HG03025 (cell line): ENCODE data around the gene SLFN13.
"Not testable (repeated sequence)": the region's sequence is repeated elsewhere in the genome, so short reads cannot be mapped to it uniquely, and the experiment has no call there.

Experiments
- ATAC-seq: cut with Tn5 transposase; IDR thresholded peaks from one replicate; pipeline ENCODE4 v1.9.1; 2021; ENCODE audit warnings: mild to moderate bottlenecking, moderate library complexity; ENCODE audit not compliant: unreplicated experiment, low FRiP score

The SLFN13 gene, protein sequence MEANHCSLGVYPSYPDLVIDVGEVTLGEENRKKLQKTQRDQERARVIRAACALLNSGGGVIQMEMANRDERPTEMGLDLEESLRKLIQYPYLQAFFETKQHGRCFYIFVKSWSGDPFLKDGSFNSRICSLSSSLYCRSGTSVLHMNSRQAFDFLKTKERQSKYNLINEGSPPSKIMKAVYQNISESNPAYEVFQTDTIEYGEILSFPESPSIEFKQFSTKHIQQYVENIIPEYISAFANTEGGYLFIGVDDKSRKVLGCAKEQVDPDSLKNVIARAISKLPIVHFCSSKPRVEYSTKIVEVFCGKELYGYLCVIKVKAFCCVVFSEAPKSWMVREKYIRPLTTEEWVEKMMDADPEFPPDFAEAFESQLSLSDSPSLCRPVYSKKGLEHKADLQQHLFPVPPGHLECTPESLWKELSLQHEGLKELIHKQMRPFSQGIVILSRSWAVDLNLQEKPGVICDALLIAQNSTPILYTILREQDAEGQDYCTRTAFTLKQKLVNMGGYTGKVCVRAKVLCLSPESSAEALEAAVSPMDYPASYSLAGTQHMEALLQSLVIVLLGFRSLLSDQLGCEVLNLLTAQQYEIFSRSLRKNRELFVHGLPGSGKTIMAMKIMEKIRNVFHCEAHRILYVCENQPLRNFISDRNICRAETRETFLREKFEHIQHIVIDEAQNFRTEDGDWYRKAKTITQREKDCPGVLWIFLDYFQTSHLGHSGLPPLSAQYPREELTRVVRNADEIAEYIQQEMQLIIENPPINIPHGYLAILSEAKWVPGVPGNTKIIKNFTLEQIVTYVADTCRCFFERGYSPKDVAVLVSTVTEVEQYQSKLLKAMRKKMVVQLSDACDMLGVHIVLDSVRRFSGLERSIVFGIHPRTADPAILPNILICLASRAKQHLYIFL

DNA sequence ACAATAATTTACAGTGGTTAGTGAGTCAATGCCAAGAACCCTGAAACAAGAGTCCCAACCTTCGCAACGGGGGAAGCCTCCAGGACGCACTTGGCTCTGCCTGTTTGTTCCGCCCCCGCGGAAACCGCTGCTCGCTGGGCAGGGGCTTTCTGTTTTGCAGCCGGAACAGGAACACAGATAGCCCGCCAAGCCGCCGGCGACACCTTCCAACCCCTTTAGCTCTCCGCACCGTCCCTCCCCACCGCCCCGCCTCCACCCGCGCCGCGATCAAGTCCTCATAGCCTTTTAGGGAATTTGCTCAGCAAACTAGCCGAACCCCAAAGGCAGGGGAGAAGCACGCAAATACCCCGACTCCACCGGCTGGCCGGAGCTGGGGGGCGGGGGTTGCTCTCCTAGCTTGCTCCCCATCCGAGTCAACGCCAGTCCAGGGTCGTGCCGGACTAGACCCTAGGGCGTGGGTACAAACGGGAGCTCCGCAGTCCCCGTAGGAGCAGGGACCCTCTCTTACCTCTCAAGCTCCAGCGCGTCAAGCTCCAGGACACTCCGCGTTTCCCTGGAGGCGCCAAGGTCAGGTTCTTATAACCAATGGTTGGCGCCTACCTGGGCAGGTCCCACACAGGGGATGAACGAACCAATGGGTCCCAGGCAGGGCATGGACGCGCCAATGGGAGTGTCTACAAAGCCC, at the start of gene SLFN13:
Gene SLFN13, minus strand, starts transcription at position 553 of the 685 bp plus-strand sequence. CDS start 3,086 bp downstream, outside the sequence.
- ATAC-seq = peak; percentile 65

DNA sequence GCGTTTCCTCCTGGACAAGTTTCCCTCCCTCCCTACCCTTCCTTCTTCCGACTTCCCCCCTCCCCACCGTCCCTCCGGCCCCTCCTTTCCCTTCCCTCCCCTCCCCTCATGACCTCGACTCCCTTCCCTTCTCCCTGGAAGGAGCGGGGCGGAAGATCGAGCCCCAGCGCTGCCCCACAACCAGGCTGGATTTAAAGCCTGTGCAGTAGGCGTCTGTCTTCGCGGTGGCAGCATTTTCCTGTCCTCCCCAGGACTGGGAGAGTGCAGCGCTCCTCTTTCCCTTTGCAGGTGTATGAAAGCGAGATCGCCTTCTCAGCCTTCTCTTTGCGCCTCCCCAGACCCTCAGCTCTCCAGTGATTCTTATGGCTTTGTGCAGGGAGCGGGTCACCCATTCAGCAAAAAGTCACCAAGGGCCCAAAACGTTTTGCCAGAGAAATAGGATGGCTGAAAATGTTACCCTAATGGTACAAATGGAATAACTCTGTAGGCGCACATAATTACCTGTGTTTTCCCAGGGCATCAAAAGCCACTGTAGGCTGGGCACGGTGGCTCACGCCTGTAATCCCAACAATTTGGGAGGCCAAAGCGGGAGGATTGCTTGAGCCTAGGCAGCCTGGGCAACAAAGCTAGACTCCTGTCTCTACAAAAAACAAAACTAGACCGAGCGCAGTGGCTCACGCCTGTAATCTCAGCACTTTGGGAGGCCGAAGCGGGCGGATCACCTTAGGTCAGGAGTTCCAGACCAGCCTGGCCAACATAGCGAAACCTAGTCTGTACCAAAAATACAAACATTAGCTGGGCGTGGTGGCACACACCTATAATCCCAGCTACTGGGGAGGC, 48.1 kb upstream of the SLFN13 start:
- no peak for ATAC-seq

DNA sequence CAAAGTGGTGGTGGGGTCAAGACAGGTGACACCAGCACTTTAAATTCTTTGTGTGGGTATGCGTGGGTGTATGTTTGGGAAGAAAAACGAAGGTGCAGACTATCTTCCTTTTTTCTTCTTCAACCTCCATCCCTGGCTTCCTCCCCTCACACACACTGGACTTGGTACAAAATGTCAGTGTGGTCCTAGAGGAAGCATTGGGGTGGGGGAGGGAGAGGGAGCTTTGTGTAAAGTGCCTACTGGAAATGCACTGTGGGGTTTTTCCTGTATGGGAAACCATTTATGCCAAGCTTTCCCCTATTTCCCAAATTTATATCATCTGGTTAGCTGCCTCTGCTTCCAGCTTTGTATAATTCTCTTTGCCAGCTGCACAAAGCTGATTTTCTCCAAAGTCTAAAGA, 44.5 kb upstream of the SLFN13 start:
- no peak for ATAC-seq

DNA sequence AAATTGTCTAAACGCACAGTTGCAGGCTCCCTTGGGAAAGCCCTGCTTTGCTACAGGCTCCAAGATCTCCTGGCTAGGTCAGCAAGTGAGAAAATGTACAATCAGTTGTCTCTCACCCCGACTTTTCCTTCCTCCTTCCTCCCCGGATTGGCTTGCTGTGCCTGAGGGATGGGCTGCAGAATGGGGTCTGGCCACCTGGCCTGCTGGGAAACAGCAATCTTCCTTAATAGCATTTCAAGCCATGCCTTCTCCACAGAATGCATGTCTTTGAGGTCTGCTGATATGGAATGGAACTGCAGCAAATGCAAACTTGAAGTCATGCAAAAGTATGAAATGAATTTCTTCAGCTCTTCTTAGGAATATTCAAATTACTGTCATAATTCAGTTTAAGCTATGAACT, 42.9 kb upstream of the SLFN13 start:
- no peak for ATAC-seq

DNA sequence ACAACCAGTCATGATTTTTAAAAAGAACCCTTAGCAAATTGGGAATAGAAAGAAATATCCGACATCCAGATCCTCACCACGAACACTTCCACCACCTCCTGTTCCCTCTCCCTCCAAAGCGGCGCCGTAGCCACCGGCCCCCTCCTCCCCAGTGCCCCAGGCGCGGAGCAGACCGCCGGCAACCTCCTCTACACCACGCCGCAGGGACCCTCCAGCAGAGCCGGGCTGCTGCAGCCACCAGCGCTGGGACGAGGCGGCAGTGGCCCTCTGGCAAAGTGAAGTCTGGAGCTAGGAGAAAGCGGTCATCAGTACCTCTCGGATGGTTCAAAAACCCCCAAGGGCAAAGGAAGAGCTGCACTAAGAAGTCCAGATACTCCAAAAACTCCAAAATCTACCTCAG, 41.4 kb upstream of the SLFN13 start:
- ATAC-seq = no peak

- no peak for ATAC-seq
These were observed 40.4 kb upstream of the SLFN13 start for GRCh38 chr17:35488991-35489390.

GRCh38 chr17:35486920-35487732, 38.6 kb upstream of the SLFN13 start:
- ATAC-seq = peak; percentile 55

- no peak for ATAC-seq
These were observed 30.7 kb upstream of the SLFN13 start for GRCh38 chr17:35479271-35479670.

- no peak for ATAC-seq
These were observed 28.7 kb upstream of the SLFN13 start for GRCh38 chr17:35477248-35477647.

GRCh38 chr17:35476283-35476820, 27.8 kb upstream of the SLFN13 start:
- no peak for ATAC-seq

GRCh38 chr17:35468475-35468874, 19.9 kb upstream of the SLFN13 start:
- no peak for ATAC-seq

- ATAC-seq = no peak
These were observed 19.3 kb upstream of the SLFN13 start for GRCh38 chr17:35467824-35468223.

DNA sequence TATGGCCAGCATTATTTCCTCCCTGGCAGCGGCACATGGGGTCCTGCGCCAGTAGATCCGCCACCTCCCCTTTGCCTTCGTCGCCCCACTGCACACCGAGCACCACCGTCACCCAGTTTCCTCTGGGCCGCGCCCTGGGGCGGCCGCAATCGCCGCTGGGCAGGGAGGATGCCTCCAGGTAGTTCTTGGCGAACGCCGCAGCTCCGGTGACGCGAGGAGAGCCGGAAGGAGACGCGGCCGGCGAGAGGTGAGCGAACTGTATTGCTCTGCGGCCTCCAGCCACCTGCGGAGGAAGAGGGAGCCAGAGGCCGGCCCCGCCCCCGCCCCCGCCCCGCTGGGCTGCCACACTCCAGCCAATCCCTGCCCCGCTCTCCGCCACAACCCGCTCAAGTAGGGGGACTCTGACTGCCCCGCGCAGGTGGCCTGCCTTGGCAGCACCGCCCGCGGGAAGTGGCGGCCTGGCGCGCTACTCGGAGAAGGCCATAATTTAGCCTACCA, 11.8 kb upstream of the SLFN13 start:
- ATAC-seq = peak; percentile 66

DNA sequence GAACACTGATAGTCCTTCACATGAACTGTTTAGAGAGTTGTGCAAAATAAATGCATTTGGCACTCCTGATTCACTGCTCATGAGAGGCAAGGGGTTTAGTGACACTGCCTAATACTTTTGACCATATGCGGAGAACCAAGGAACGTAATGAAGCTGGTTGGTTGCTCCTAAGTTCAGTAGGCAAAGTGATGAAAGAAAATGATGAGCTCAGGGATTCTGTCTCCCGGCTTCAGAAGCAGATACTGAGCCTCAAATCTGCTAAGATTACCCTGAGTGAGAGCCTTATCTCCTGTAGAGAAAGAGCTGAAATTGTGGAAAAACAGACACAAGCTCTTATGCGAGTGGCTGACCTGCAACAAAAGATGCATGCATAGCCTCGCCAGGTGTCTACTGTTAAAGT, 5.5 kb upstream of the SLFN13 start:
- not testable (repeated sequence) for ATAC-seq

DNA sequence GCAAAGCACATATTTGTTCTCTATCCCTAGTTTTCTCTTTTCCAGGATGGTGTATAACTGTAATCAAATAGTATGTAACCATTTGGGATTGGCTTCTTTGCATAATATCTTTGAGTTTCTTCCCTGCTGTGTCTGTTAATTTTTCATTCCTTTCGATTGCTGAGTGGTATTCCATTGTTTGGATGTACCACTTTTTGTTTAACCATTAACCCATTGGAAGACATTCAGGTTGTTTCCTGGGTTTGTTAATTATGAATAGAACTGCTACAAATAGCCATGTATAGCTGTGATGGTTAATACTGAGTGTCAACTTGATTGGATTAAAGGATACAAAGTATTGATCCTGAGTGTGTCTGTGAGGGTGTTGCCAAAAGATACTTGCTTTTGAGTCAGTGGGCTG, 4.6 kb upstream of the SLFN13 start:
- ATAC-seq = no peak

GRCh38 chr17:35449371-35449931, 885 bp upstream of the SLFN13 start:
- no peak for ATAC-seq

DNA sequence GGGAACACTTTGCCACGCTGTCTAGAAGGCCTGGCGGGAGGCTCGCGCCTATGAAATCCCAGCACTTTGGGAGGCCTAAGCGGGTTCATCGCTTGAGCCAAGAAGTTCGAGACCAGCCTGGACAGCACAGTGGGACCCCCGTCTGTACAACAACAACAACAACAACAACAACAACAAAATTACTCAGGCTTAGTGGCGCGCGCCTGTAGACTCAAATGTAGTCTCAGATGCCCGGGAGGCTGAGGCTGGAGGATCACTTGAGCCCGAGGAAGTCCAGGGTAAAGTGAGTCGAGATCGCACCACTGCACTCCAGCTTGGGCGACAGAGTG, 297 bp upstream of the SLFN13 start:
- ATAC-seq = no peak

- no peak for ATAC-seq
These were observed 1.1 kb downstream of the SLFN13 start for GRCh38 chr17:35447499-35447898.

GRCh38 chr17:35438433-35438832, 10.1 kb downstream of the SLFN13 start:
- no peak for ATAC-seq
